Peyer's patch (tissue), 4 donors: ENCODE measurements around the gene SF3B5. TPM values are rescaled to one million over a fixed set of nuclear protein-coding genes. Genes with fewer than 3 reads are reported as not detected.

ENCODE experiments used
- DNase-seq, 3 donors: peaks; one replicate each; pipeline ENCODE4 v3.0.0-alpha.2; 2017 to 2019
- H3K27ac ChIP-seq, 4 donors: fragments of 200-600 bp; sonication (generic); one replicate each; pipeline ENCODE4 v1.5.1; 2016 to 2019
- H3K27me3 ChIP-seq, 2 donors: fragments of 200-600 bp; sonication (generic); one replicate each; pipeline ENCODE4 v1.5.1; 2019
- H3K36me3 ChIP-seq, 3 donors: fragments of 200-600 bp; sonication (generic); one replicate each; pipeline ENCODE4 v1.5.1; 2016 to 2019
- H3K4me1 ChIP-seq, 4 donors: fragments of 200-600 bp; sonication (generic); one replicate each; pipeline ENCODE4 v1.5.1; 2016 to 2019
- H3K4me3 ChIP-seq, 4 donors: fragments of 200-600 bp; sonication (generic); 1 replicate in 3 of 4; 2 replicates in 1 of 4; pipeline ENCODE4 v1.5.1; 2016 to 2019; ENCODE audit warnings: mild to moderate bottlenecking in 1 of 4
- H3K9me3 ChIP-seq, 4 donors: fragments of 200-600 bp; sonication (generic); one replicate each; pipeline ENCODE4 v1.5.1; 2016 to 2019; ENCODE audit warnings: mild to moderate bottlenecking in 1 of 4
- CTCF ChIP-seq, 6 experiments: fragments of 450-650 bp in 4 of 6; fragments of 200-600 bp in 2 of 6; sonication (generic) in 1 of 6; IDR thresholded peaks; one replicate each; pipeline ENCODE4 v1.5.1; 2017 to 2019; ENCODE audit warnings: antibody characterized with exemption in 6 of 6, mild to moderate bottlenecking in 3 of 6, moderate library complexity in 1 of 6
- POLR2A ChIP-seq, 2 donors: fragments of 450-650 bp; IDR thresholded peaks; one replicate each; pipeline ENCODE4 v1.5.1; 2017; ENCODE audit warnings: antibody characterized with exemption in 2 of 2, mild to moderate bottlenecking in 2 of 2, moderate library complexity in 2 of 2
- total RNA-seq, 4 donors: library from RNA; depleted of rRNA; stranded (reverse); fragments of >200 nt; gene quantifications; one replicate each; pipeline ENCODE4 v1.1.0, GENCODE V29; 2016

Gene SF3B5
- total RNA-seq, 4 donors from 2014 or later, result 66.8 to 114 (median 94.0) TPM

- Histone ChIP-seq H3K4me1 (no peaks in the 10 kb centered on the region), H3K9me3 (no peaks in the 10 kb centered on the region), H3K27me3 (no peaks in the 10 kb centered on the region), H3K4me3 (no peak overlapping the region), H3K36me3 (no peaks in the 10 kb centered on the region), H3K27ac (no peak overlapping the region)
- no peak for TF ChIP-seq POLR2A (IDR thresholded peaks at IDR 0.05)
- TF ChIP-seq CTCF (IDR thresholded peaks at IDR 0.05), result no peak
- no peak for DNase-seq
Measured at GRCh38 chr6:144131248-144131709, 35.9 kb upstream of the SF3B5 start.

GRCh38 chr6:144129469-144129868, 34.1 kb upstream of the SF3B5 start:
- H3K4me1 ChIP-seq, result no peaks in the 10 kb centered on the region
- DNase-seq, result no peak
- no peaks in the 10 kb centered on the region for H3K36me3 ChIP-seq
- H3K27ac ChIP-seq, result no peak overlapping the region
- no peaks in the 10 kb centered on the region for H3K27me3 ChIP-seq
- no peak overlapping the region for H3K4me3 ChIP-seq
- H3K9me3 ChIP-seq, result no peaks in the 10 kb centered on the region
- TF ChIP-seq CTCF (IDR thresholded peaks at IDR 0.05), result no peak
- no peak for TF ChIP-seq POLR2A (IDR thresholded peaks at IDR 0.05)

GRCh38 chr6:144127097-144127496, 31.7 kb upstream of the SF3B5 start:
- Histone ChIP-seq H3K27me3 (no peaks in the 10 kb centered on the region), H3K4me3 (no peak overlapping the region), H3K4me1 (no peaks in the 10 kb centered on the region), H3K36me3 (no peaks in the 10 kb centered on the region), H3K27ac (no peak overlapping the region), H3K9me3 (no peaks in the 10 kb centered on the region)
- DNase-seq, result no peak
- TF ChIP-seq POLR2A (IDR thresholded peaks at IDR 0.05) (no peak), CTCF (IDR thresholded peaks at IDR 0.05) (no peak)

GRCh38 chr6:144123836-144124235, 28.5 kb upstream of the SF3B5 start:
- no peaks in the 10 kb centered on the region for H3K4me1 ChIP-seq
- H3K27me3 ChIP-seq, result no peaks in the 10 kb centered on the region
- TF ChIP-seq POLR2A (IDR thresholded peaks at IDR 0.05) (no peak), CTCF (IDR thresholded peaks at IDR 0.05) (no peak)
- no peak overlapping the region for H3K27ac ChIP-seq
- H3K4me3 ChIP-seq, result no peak overlapping the region
- H3K36me3 ChIP-seq, result no peaks in the 10 kb centered on the region
- no peaks in the 10 kb centered on the region for H3K9me3 ChIP-seq
- no peak for DNase-seq

GRCh38 chr6:144123421-144123820, 28.0 kb upstream of the SF3B5 start:
- no peak for DNase-seq
- no peak overlapping the region for H3K27ac ChIP-seq
- H3K9me3 ChIP-seq, result no peaks in the 10 kb centered on the region
- H3K27me3 ChIP-seq, result no peaks in the 10 kb centered on the region
- H3K36me3 ChIP-seq, result no peaks in the 10 kb centered on the region
- no peak overlapping the region for H3K4me3 ChIP-seq
- no peak for TF ChIP-seq POLR2A (IDR thresholded peaks at IDR 0.05)
- TF ChIP-seq CTCF (IDR thresholded peaks at IDR 0.05), result no peak
- H3K4me1 ChIP-seq, result no peaks in the 10 kb centered on the region

- DNase-seq, result no peak
- Histone ChIP-seq H3K27me3 (no peaks in the 10 kb centered on the region), H3K27ac (no peak overlapping the region), H3K4me1 (no peaks in the 10 kb centered on the region), H3K9me3 (no peaks in the 10 kb centered on the region), H3K4me3 (no peak overlapping the region), H3K36me3 (no peaks in the 10 kb centered on the region)
- no peak for TF ChIP-seq POLR2A (IDR thresholded peaks at IDR 0.05)
- no peak for TF ChIP-seq CTCF (IDR thresholded peaks at IDR 0.05)
Measured at GRCh38 chr6:144122861-144123260, 27.5 kb upstream of the SF3B5 start.
